Measurements from ENCODE around the gene HIVEP2.

Gene HIVEP2

GRCh38 chr6:142872376-142872775, 72.6 kb downstream of the HIVEP2 start:
- no peak overlapping the region for H3K4me3 ChIP-seq (replicated peaks; ENCODE audit: insufficient read depth, low read length)
- TF ChIP-seq, protein P1, sequence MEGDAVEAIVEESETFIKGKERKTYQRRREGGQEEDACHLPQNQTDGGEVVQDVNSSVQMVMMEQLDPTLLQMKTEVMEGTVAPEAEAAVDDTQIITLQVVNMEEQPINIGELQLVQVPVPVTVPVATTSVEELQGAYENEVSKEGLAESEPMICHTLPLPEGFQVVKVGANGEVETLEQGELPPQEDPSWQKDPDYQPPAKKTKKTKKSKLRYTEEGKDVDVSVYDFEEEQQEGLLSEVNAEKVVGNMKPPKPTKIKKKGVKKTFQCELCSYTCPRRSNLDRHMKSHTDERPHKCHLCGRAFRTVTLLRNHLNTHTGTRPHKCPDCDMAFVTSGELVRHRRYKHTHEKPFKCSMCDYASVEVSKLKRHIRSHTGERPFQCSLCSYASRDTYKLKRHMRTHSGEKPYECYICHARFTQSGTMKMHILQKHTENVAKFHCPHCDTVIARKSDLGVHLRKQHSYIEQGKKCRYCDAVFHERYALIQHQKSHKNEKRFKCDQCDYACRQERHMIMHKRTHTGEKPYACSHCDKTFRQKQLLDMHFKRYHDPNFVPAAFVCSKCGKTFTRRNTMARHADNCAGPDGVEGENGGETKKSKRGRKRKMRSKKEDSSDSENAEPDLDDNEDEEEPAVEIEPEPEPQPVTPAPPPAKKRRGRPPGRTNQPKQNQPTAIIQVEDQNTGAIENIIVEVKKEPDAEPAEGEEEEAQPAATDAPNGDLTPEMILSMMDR (IDR thresholded peaks at IDR 0.05; ENCODE audit: insufficient read depth, low read length) = no peak
- TF ChIP-seq GABPA (IDR thresholded peaks at IDR 0.05; ENCODE audit: low read depth) (no peak), REST (IDR thresholded peaks at IDR 0.05; ENCODE audit: insufficient replicate concordance, low read depth) (no peak), SPI1 (IDR thresholded peaks at IDR 0.05; ENCODE audit: borderline replicate concordance, low read depth) (no peak), POLR2AphosphoS5 (IDR thresholded peaks at IDR 0.05; ENCODE audit: low read depth) (no peak)
- H3K27me3 ChIP-seq (ENCODE audit: insufficient read depth, poor library complexity, severe bottlenecking) = no peaks in the 10 kb centered on the region
- no peak overlapping the region for H3K27ac ChIP-seq (replicated peaks)
- no peak for DNase-seq (ENCODE audit: low read depth in 1 of 2, low spot score in 1 of 2)

- DNase-seq (ENCODE audit: low read depth in 1 of 2, low spot score in 1 of 2) = no peak
- no peak overlapping the region for H3K4me3 ChIP-seq (replicated peaks; ENCODE audit: insufficient read depth, low read length)
- H3K27ac ChIP-seq (replicated peaks) = no peak overlapping the region
- H3K27me3 ChIP-seq (ENCODE audit: insufficient read depth, poor library complexity, severe bottlenecking) = no peaks in the 10 kb centered on the region
- no peak for TF ChIP-seq SPI1 (IDR thresholded peaks at IDR 0.05; ENCODE audit: borderline replicate concordance, low read depth)
- no peak for TF ChIP-seq POLR2AphosphoS5 (IDR thresholded peaks at IDR 0.05; ENCODE audit: low read depth)
- no peak for TF ChIP-seq GABPA (IDR thresholded peaks at IDR 0.05; ENCODE audit: low read depth)
- TF ChIP-seq, protein P1 (IDR thresholded peaks at IDR 0.05; ENCODE audit: insufficient read depth, low read length) = no peak
- TF ChIP-seq REST (IDR thresholded peaks at IDR 0.05; ENCODE audit: insufficient replicate concordance, low read depth) = no peak
These were observed 73.1 kb downstream of the HIVEP2 start for GRCh38 chr6:142871910-142872331.

DNA sequence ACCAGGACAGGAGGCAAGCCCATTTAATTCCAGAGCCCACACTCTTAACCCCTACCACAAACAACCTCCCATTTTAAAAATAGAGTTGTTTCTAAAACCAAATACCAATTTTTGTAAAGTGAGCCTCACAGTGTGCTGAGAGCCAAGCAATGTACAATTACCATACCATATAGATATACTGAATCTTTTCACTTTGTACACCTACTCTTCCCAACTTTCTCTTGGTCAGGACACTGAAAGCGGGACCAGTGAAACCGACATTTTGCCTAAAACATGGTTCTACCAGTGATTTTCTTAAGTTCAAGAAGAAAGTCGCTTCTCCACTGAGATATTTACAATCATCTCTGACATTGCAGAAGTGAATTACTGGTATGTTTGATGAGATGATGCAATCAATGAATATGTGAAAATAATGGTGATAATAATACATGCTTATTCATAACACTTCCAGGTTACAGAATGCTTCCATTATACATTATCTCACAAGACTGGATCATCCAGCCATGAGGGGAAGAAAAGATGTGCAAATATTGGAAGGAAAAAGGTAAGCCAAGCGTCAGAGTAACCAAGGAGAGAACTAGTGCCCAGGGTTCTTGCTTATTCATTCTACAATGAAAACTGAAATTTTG, 74.1 kb downstream of the HIVEP2 start:
- Histone ChIP-seq H3K27me3 (ENCODE audit: insufficient read depth, poor library complexity, severe bottlenecking) (no peaks in the 10 kb centered on the region), H3K27ac (replicated peaks) (no peak overlapping the region), H3K4me3 (replicated peaks; ENCODE audit: insufficient read depth, low read length) (no peak overlapping the region)
- no peak for DNase-seq (ENCODE audit: low read depth in 1 of 2, low spot score in 1 of 2)
- TF ChIP-seq, protein P1 (IDR thresholded peaks at IDR 0.05; ENCODE audit: insufficient read depth, low read length) = no peak
- TF ChIP-seq REST (IDR thresholded peaks at IDR 0.05; ENCODE audit: insufficient replicate concordance, low read depth) = no peak
- no peak for TF ChIP-seq SPI1 (IDR thresholded peaks at IDR 0.05; ENCODE audit: borderline replicate concordance, low read depth)
- TF ChIP-seq POLR2AphosphoS5 (IDR thresholded peaks at IDR 0.05; ENCODE audit: low read depth) = no peak
- no peak for TF ChIP-seq GABPA (IDR thresholded peaks at IDR 0.05; ENCODE audit: low read depth)

Measured in HL-60 (cell line).